H1 (cell line): Measurements from ENCODE around the gene PPA1. TPM values are rescaled to one million over a fixed set of nuclear protein-coding genes. Genes with fewer than 3 reads are reported as not detected.
A peak's percentile ranks its signal among the peaks of the same experiment; 100 is the strongest.

ENCODE experiments used
- CTCF ChIA-PET: fragments of 300-600 bp; sonication (Branson Sonifier 250); formaldehyde crosslinking; loops from one replicate; lab custom pipeline; 2021; ENCODE audit not compliant: partially characterized antibody; lab: Charles Lee
- POLR2A ChIA-PET: fragments of 300-600 bp; sonication (Branson Sonifier 250); formaldehyde crosslinking; loops from one replicate; lab custom pipeline; 2021; ENCODE audit warnings: inconsistent platforms; ENCODE audit not compliant: partially characterized antibody; lab: Charles Lee
- DNase-seq, 2 experiments: peaks; one replicate each; pipeline versions ENCODE4 v3.0.0 to v3.0.0-alpha.2; 2010 to 2022; ENCODE audit warnings: low spot score in 2 of 2, low read depth in 1 of 2, mixed read lengths in 1 of 2
- FAIRE-seq: peaks from 2 replicates; lab custom pipeline; 2011; peaks lifted over from hg19 to GRCh38; lab: Jason Lieb, UNC
- H2AFZ ChIP-seq: 2 replicates; pipeline ENCODE4 v1.8.1; 2012; ENCODE audit warnings: low read length, inconsistent platforms
- H2AK5ac ChIP-seq: 2 replicates; pipeline ENCODE4 v1.6.1; 2013; ENCODE audit warnings: low read depth, low read length
- H2BK120ac ChIP-seq: replicated peaks from 2 replicates; pipeline ENCODE3; 2013; ENCODE audit warnings: low read depth, low read length, inconsistent platforms
- H2BK12ac ChIP-seq: 2 replicates; pipeline ENCODE4 v1.6.1; 2013; ENCODE audit warnings: low read depth, low read length
- H2BK15ac ChIP-seq: 2 replicates; pipeline ENCODE4 v1.6.1; 2013; ENCODE audit warnings: low read length
- H2BK20ac ChIP-seq: 2 replicates; pipeline ENCODE4 v1.6.1; 2013; ENCODE audit warnings: low read length
- H2BK5ac ChIP-seq: 2 replicates; pipeline ENCODE4 v1.6.1; 2013; ENCODE audit warnings: low read depth, low read length
- H3K14ac ChIP-seq: 2 replicates; pipeline ENCODE4 v1.6.1; 2013; ENCODE audit warnings: inconsistent platforms; ENCODE audit not compliant: insufficient read length
- H3K18ac ChIP-seq: 2 replicates; pipeline ENCODE4 v1.6.1; 2013; ENCODE audit warnings: low read length; ENCODE audit errors: extremely low read depth
- H3K23ac ChIP-seq: 2 replicates; pipeline ENCODE4 v1.6.1; 2013; ENCODE audit warnings: inconsistent platforms; ENCODE audit not compliant: insufficient read length
- H3K23me2 ChIP-seq: 2 replicates; pipeline ENCODE4 v1.6.1; 2013; ENCODE audit warnings: low read depth, low read length
- H3K27ac ChIP-seq: 2 replicates; pipeline ENCODE4 v1.6.1; 2011; ENCODE audit warnings: low read depth, low read length, inconsistent platforms
- H3K27me3 ChIP-seq, 4 experiments: replicated peaks in 1 of 4; 1 replicate in 1 of 4; 2 replicates in 3 of 4; pipeline versions ENCODE4 v1.6.1 to v1.8.1; 2011 to 2013; ENCODE audit warnings: low read length in 3 of 4, mild to moderate bottlenecking in 3 of 4, inconsistent platforms in 2 of 4, mixed read lengths in 2 of 4, moderate library complexity in 1 of 4; ENCODE audit not compliant: control insufficient read depth in 3 of 4, insufficient read depth in 3 of 4; ENCODE audit errors: extremely low read depth in 1 of 4
- H3K36me3 ChIP-seq, 4 experiments: 2 replicates each; pipeline versions ENCODE4 v1.6.1 to v1.8.1; 2011 to 2013; ENCODE audit warnings: mild to moderate bottlenecking in 4 of 4, low read length in 3 of 4, moderate library complexity in 2 of 4, control low read depth in 1 of 4, inconsistent platforms in 1 of 4; ENCODE audit not compliant: insufficient read depth in 4 of 4, control insufficient read depth in 2 of 4
- H3K4ac ChIP-seq: replicated peaks from 2 replicates; pipeline ENCODE3; 2013; ENCODE audit warnings: low read length, low read depth, mixed read lengths, inconsistent platforms; ENCODE audit not compliant: insufficient read length
- H3K4me1 ChIP-seq, 4 experiments: replicated peaks in 1 of 4; 1 replicate in 1 of 4; 2 replicates in 3 of 4; pipeline versions ENCODE4 v1.6.1 to v1.8.1; 2011 to 2013; ENCODE audit warnings: low read length in 3 of 4, inconsistent platforms in 2 of 4, mixed read lengths in 1 of 4; ENCODE audit not compliant: insufficient read depth in 4 of 4, control insufficient read depth in 3 of 4
- H3K4me2 ChIP-seq, 2 experiments: 2 replicates each; pipeline versions ENCODE4 v1.6.1 to v1.8.1; 2011 to 2013; ENCODE audit warnings: low read depth in 2 of 2, low read length in 2 of 2, control low read depth in 1 of 2, inconsistent platforms in 1 of 2, mild to moderate bottlenecking in 1 of 2; ENCODE audit not compliant: insufficient read depth in 1 of 2
- H3K4me3 ChIP-seq, 4 experiments: fragments of 200-600, 300-600 bp in 1 of 4; sonication (generic), shearing (Covaris generic), sonication (Bioruptor Twin) in 1 of 4; 2 replicates each; pipeline versions ENCODE4 v1.5.1 to v1.8.1; 2011 to 2016; ENCODE audit warnings: low read length in 4 of 4, low read depth in 3 of 4, control low read depth in 2 of 4, inconsistent platforms in 2 of 4, mild to moderate bottlenecking in 2 of 4, mixed read lengths in 1 of 4, moderate library complexity in 1 of 4; ENCODE audit not compliant: insufficient read depth in 2 of 4; ENCODE audit errors: extremely low read depth in 1 of 4
- H3K56ac ChIP-seq: replicated peaks from 2 replicates; pipeline ENCODE3; 2013; ENCODE audit warnings: low read depth, mild to moderate bottlenecking, mixed read lengths, low read length, inconsistent platforms; ENCODE audit not compliant: insufficient read length
- H3K79me1 ChIP-seq: 2 replicates; pipeline ENCODE4 v1.6.1; 2013; ENCODE audit warnings: low read depth, low read length, control low read depth
- H3K79me2 ChIP-seq, 2 experiments: 2 replicates each; pipeline versions ENCODE4 v1.6.1 to v1.8.1; 2012 to 2013; ENCODE audit warnings: low read length in 2 of 2, mild to moderate bottlenecking in 2 of 2, inconsistent platforms in 1 of 2; ENCODE audit not compliant: insufficient read depth in 2 of 2, control insufficient read depth in 1 of 2
- H3K9ac ChIP-seq, 4 experiments: replicated peaks in 1 of 4; 1 replicate in 1 of 4; 2 replicates in 3 of 4; pipeline versions ENCODE4 v1.6.1 to v1.8.1; 2011 to 2013; ENCODE audit warnings: low read depth in 3 of 4, low read length in 3 of 4, control low read depth in 2 of 4, mild to moderate bottlenecking in 2 of 4, moderate library complexity in 2 of 4, inconsistent platforms in 1 of 4; ENCODE audit errors: extremely low read depth in 1 of 4
- H3K9me3 ChIP-seq, 2 experiments: 2 replicates each; pipeline versions ENCODE4 v1.6.1 to v1.8.1; 2012 to 2013; ENCODE audit warnings: mild to moderate bottlenecking in 2 of 2, moderate library complexity in 2 of 2, control low read depth in 1 of 2, inconsistent platforms in 1 of 2, low read depth in 1 of 2, low read length in 1 of 2, mixed read lengths in 1 of 2; ENCODE audit not compliant: insufficient read depth in 2 of 2
- H4K20me1 ChIP-seq, 2 experiments: replicated peaks in 1 of 2; 2 replicates each; pipeline versions ENCODE3 to v1.8.1; 2011 to 2013; ENCODE audit warnings: inconsistent platforms in 2 of 2, low read length in 2 of 2, mild to moderate bottlenecking in 1 of 2; ENCODE audit not compliant: insufficient read depth in 2 of 2, control insufficient read depth in 1 of 2
- H4K5ac ChIP-seq: 2 replicates; pipeline ENCODE4 v1.6.1; 2013; ENCODE audit warnings: low read length, low read depth, mixed read lengths, inconsistent platforms; ENCODE audit not compliant: insufficient read length
- H4K8ac ChIP-seq: 2 replicates; pipeline ENCODE4 v1.8.0; 2013; ENCODE audit warnings: mild to moderate bottlenecking, moderate library complexity, low read length, inconsistent platforms; ENCODE audit not compliant: insufficient read depth; ENCODE audit errors: extremely low read depth
- H4K91ac ChIP-seq: replicated peaks from 2 replicates; pipeline ENCODE3; 2013; ENCODE audit warnings: low read length, mixed read lengths, inconsistent platforms; ENCODE audit not compliant: insufficient read length
- EGR1 ChIP-seq: IDR thresholded peaks from 2 replicates; pipeline ENCODE4 v1.6.1; 2011; ENCODE audit warnings: low read depth, low read length, borderline replicate concordance
- EZH2 ChIP-seq: fragments of 200-600 bp; sonication (generic); IDR thresholded peaks from 2 replicates; pipeline ENCODE4 v1.7.1; 2012; ENCODE audit warnings: low read depth, mild to moderate bottlenecking, moderate library complexity, low read length, inconsistent platforms; ENCODE audit not compliant: severe bottlenecking
- JUND ChIP-seq: IDR thresholded peaks from 2 replicates; pipeline ENCODE4 v1.6.1; 2011; ENCODE audit warnings: mild to moderate bottlenecking, improper control_type of control experiment, low read length
- KDM1A ChIP-seq: fragments of 200-600, 300-600 bp; sonication (generic); IDR thresholded peaks from 2 replicates; pipeline ENCODE4 v1.7.1; 2016; ENCODE audit warnings: mild to moderate bottlenecking, low read length, borderline replicate concordance
- POLR2A ChIP-seq, 2 experiments: IDR thresholded peaks; 1 replicate in 1 of 2; 2 replicates in 1 of 2; pipeline ENCODE4 v1.6.1; 2011; ENCODE audit warnings: low read depth in 2 of 2, low read length in 2 of 2, mild to moderate bottlenecking in 2 of 2; ENCODE audit errors: control extremely low read depth in 1 of 2
- RFX5 ChIP-seq: IDR thresholded peaks from 2 replicates; pipeline ENCODE4 v1.6.1; 2011; ENCODE audit warnings: low read depth, low read length, improper control_type of control experiment, borderline replicate concordance
- RNF2 ChIP-seq: fragments of 200-900, 300-1000 bp; sonication (generic); IDR thresholded peaks from 2 replicates; pipeline ENCODE4 v1.7.1; 2016; ENCODE audit warnings: borderline replicate concordance, low read depth, mild to moderate bottlenecking, antibody characterized with exemption, low read length; ENCODE audit not compliant: poor library complexity, severe bottlenecking; ENCODE audit errors: missing control alignments
- SAP30 ChIP-seq: fragments of 300-600 bp; sonication (generic); IDR thresholded peaks from 2 replicates; pipeline ENCODE4 v1.7.1; 2012; ENCODE audit warnings: low read length, moderate library complexity, mild to moderate bottlenecking, inconsistent platforms; ENCODE audit not compliant: insufficient read depth, insufficient replicate concordance
- TEAD4 ChIP-seq: IDR thresholded peaks from 2 replicates; pipeline ENCODE4 v1.6.1; 2012; ENCODE audit warnings: low read depth, low read length, inconsistent platforms, mixed read lengths
- ZNF274 ChIP-seq: IDR thresholded peaks from 2 replicates; pipeline ENCODE4 v1.7.0; 2012; ENCODE audit warnings: low read length, borderline replicate concordance; ENCODE audit errors: extremely low read depth
- WGBS, 2 experiments: shearing (Covaris generic) in 1 of 2; methylation state at CpG; one replicate each; pipeline versions ENCODE4 v1.1.6 to v1.1.7; 2013 to 2015; ENCODE audit warnings: low lambda C conversion rate in 2 of 2, mixed read lengths in 2 of 2, inconsistent platforms in 1 of 2, low coverage in 1 of 2, missing lambda C conversion rate in 1 of 2; ENCODE audit not compliant: insufficient replicate concordance in 2 of 2, insufficient coverage in 1 of 2, insufficient read length in 1 of 2; ENCODE audit errors: extremely low coverage in 1 of 2, missing lambda C conversion rate in 1 of 2; 5-methylcytosine and 5-hydroxymethylcytosine counted together
- polyA plus RNA-seq, 7 experiments: library from polyadenylated mRNA; depleted of rRNA in 3 of 7; stranded (reverse) in 5 of 7; unstranded in 2 of 7; fragments of >200 nt in 5 of 7; fragments of 200-250 nt in 2 of 7; gene quantifications; 1 replicate in 5 of 7; 2 replicates in 1 of 7; 4 replicates in 1 of 7; pipeline versions ENCODE4 v1.2.1 to v1.2.3, GENCODE V29; 2011 to 2013; ENCODE audit warnings: missing spikeins in 2 of 7, mixed read lengths in 2 of 7
- total RNA-seq: library from RNA; stranded (reverse); fragmentation: NEBNext Ultra II Directional; extraction: Animal tissue kit (Norgen Biotek cat#: 25700); gene quantifications from 2 replicates; pipeline ENCODE4 v1.2.1, GENCODE V29; 2021
- TF ChIP-seq, protein P1 (sequence below): IDR thresholded peaks from 2 replicates; pipeline ENCODE4 v1.6.1; 2011; ENCODE audit warnings: low read depth, mild to moderate bottlenecking, low read length; ENCODE audit not compliant: insufficient read depth

PPA1 gene
- total and polyA plus RNA-seq, 2 of the 8 experiments (the other 6 are each of a cell fraction or from before 2014, with no cell fraction given) = 77.0 to 191 TPM

DNA sequence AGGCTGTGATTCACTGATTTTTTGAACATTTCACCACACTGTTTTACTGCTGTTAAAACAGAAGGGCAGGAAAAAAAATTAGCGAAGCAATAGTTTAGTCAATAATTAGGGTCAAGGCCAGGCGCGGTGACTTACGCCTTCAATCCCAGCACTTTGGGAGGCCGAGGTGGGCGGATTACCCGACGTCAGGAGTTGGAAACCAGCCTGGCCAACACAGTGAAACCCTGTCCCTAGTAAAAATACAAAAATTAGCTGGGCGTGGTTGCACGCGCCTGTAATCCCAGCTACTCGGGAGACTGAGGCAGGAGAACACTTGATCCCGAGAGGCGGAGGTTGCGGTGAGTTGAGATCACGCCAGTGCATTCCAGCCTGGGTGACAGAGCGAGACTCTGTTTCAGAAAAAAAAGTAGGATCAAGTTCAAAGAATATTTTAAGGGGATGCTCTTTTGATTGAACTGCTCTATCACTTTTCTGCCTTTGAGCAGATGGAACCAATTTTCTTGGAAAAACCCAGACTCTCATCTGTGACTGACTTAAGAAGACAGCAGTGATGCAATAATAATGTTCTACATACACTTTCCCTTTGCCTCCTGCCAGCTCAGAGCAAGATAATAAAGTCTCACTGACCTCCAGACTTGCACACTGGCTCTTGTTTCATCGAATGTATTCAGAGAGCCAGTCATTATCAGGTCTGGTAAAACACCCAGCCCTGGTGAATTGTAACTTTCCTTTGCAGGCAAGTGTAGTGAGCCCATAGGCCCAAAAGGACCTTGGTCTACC lies 1.6 kb upstream of the PPA1 start:
- Histone ChIP-seq H4K5ac (no peak overlapping the region), H2AFZ (no peak overlapping the region), H3K27ac (no peak overlapping the region), H3K23ac (no peak overlapping the region), H3K4ac (no peak overlapping the region), H3K36me3 (peaks cover 0 to 6% (median 2%) of the 10 kb centered on the region in 4 experiments; a peak in 2 of 8 replicates), H3K56ac (no peak overlapping the region), H2BK120ac (peak overlapping the region; percentile 33), H3K18ac (no peak overlapping the region), H2AK5ac (no peak overlapping the region), H2BK12ac (no peak overlapping the region), H3K79me2 (peaks cover 0 to 19% of the 10 kb centered on the region in 2 experiments; a peak in 3 of 4 replicates), H4K8ac (no peak overlapping the region), H2BK20ac (no peak overlapping the region), H3K23me2 (peaks cover 12% of the 10 kb centered on the region), H2BK5ac (no peak overlapping the region), H3K4me1 (peaks cover 0 to 7% (median 2%) of the 10 kb centered on the region in 4 experiments; a peak in 4 of 7 replicates), H3K27me3 (peaks cover 0 to 4% (median 0%) of the 10 kb centered on the region in 4 experiments; a peak in 2 of 7 replicates), H3K4me2 (no peak overlapping the region), H4K20me1 (no peaks in the 10 kb centered on the region), H3K79me1 (peaks cover 5% of the 10 kb centered on the region; the same call in 1 of the 2 replicates), H3K9ac (no peak overlapping the region), H4K91ac (no peak overlapping the region), H2BK15ac (no peak overlapping the region), H3K4me3 (no peak overlapping the region), H3K14ac (no peak overlapping the region), H3K9me3 (peaks cover 0 to 15% of the 10 kb centered on the region in 2 experiments; a peak in 2 of 4 replicates)
- ChIA-PET POLR2A (interaction anchor here (0.6 to 3.1 kb wide), 2 partner anchors 11 to 62 kb away, joined by 3 to 12 read pairs; no protein-coding TSS in a partner anchor), CTCF (interaction anchor here (1.2 to 1.5 kb wide), 3 partner anchors 12 to 113 kb away, joined by 3 to 4 read pairs (median 4); no protein-coding TSS in a partner anchor)
- DNase-seq (no peak), FAIRE-seq (no peak)
- 89% methylated on average over 18 of the region's 18 CpGs; no CpG with 5 or more reads in 1 of the 2 experiments for WGBS, 2 experiments
- TF ChIP-seq RFX5 = no peak
- TF ChIP-seq POLR2A (IDR thresholded peaks at IDR 0.05; ENCODE audit: control extremely low read depth in 1 of 2, low read depth in 2 of 2, low read length in 2 of 2) = no peak
- no peak for TF ChIP-seq TEAD4
- no peak for TF ChIP-seq RNF2
- no peak for TF ChIP-seq EGR1
- no peak for TF ChIP-seq EZH2
- TF ChIP-seq KDM1A = no peak
- TF ChIP-seq SAP30 = no peak
- no peak for TF ChIP-seq JUND
- TF ChIP-seq ZNF274 = no peak
- TF ChIP-seq, protein P1, sequence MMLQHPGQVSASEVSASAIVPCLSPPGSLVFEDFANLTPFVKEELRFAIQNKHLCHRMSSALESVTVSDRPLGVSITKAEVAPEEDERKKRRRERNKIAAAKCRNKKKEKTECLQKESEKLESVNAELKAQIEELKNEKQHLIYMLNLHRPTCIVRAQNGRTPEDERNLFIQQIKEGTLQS = no peak
